HepG2 (cell line): Measurements from ENCODE around the gene XPO5. TPM values are rescaled to one million over a fixed set of nuclear protein-coding genes. Genes with fewer than 3 reads are reported as not detected.

Source experiments
- CENPT ChIP-seq: sonication (generic); formaldehyde crosslinking; IDR thresholded peaks from 2 replicates; pipeline ENCODE4 v1.8.0; 2022; ENCODE audit warnings: low read depth, mild to moderate bottlenecking, moderate library complexity, missing genetic modification reagents
- EP300 ChIP-seq, 3 experiments: sonication (generic) in 1 of 3; formaldehyde crosslinking in 1 of 3; IDR thresholded peaks; 2 replicates each; pipeline versions ENCODE4 v1.5.1 to v1.6.1; 2011 to 2020; ENCODE audit warnings: low read depth in 2 of 3, low read length in 2 of 3, borderline replicate concordance in 1 of 3, improper control_type of control experiment in 1 of 3, mild to moderate bottlenecking in 1 of 3, missing genetic modification reagents in 1 of 3, moderate library complexity in 1 of 3
- FOXK2 ChIP-seq: fragments of 450-650 bp; IDR thresholded peaks from 2 replicates; pipeline ENCODE4 v1.6.1; 2016
- HDAC1 ChIP-seq: sonication (generic); formaldehyde crosslinking; IDR thresholded peaks from 2 replicates; pipeline ENCODE4 v1.5.1; 2020; ENCODE audit warnings: mild to moderate bottlenecking, missing genetic modification reagents
- MEIS1 ChIP-seq: sonication (generic); formaldehyde crosslinking; IDR thresholded peaks from 2 replicates; pipeline ENCODE4 v1.9.0; 2021; ENCODE audit warnings: mild to moderate bottlenecking, missing genetic modification reagents, moderate library complexity, borderline replicate concordance
- NCOA1 ChIP-seq: sonication (generic); formaldehyde crosslinking; IDR thresholded peaks from 2 replicates; pipeline ENCODE4 v1.9.0; 2021; ENCODE audit warnings: missing genetic modification reagents
- NFIC ChIP-seq: IDR thresholded peaks from 2 replicates; pipeline ENCODE4 v1.6.1; 2012; ENCODE audit warnings: mild to moderate bottlenecking, low read length, inconsistent platforms
- NFYB ChIP-seq: sonication (generic); formaldehyde crosslinking; IDR thresholded peaks from 2 replicates; pipeline ENCODE4 v1.4.0; 2020; ENCODE audit warnings: missing genetic modification reagents
- NKX3-1 ChIP-seq: sonication (generic); formaldehyde crosslinking; IDR thresholded peaks from 2 replicates; pipeline ENCODE4 v1.5.0; 2020; ENCODE audit warnings: missing genetic modification reagents
- PHF20 ChIP-seq: sonication (generic); formaldehyde crosslinking; IDR thresholded peaks from 2 replicates; pipeline ENCODE4 v1.5.0; 2020; ENCODE audit warnings: mild to moderate bottlenecking, missing genetic modification reagents
- SKI ChIP-seq: fragments of 450-650 bp; IDR thresholded peaks from one replicate; pipeline ENCODE4 v1.6.1; 2018; ENCODE audit warnings: mild to moderate bottlenecking; ENCODE audit not compliant: partially characterized antibody
- ZBTB7A ChIP-seq: sonication (generic); formaldehyde crosslinking; IDR thresholded peaks from 2 replicates; pipeline ENCODE4 v1.8.0; 2022; ENCODE audit warnings: mild to moderate bottlenecking, missing genetic modification reagents
- ZBTB7B ChIP-seq: sonication (generic); formaldehyde crosslinking; IDR thresholded peaks from 2 replicates; pipeline ENCODE4 v1.4.0; 2020; ENCODE audit warnings: missing genetic modification reagents
- ZC3H4 ChIP-seq: sonication (generic); formaldehyde crosslinking; IDR thresholded peaks from 2 replicates; pipeline ENCODE4 v1.4.0; 2020; ENCODE audit warnings: missing genetic modification reagents, borderline replicate concordance
- ZMYM4 ChIP-seq: sonication (generic); formaldehyde crosslinking; IDR thresholded peaks from 2 replicates; pipeline ENCODE4 v1.8.1; 2023; ENCODE audit warnings: mild to moderate bottlenecking, missing genetic modification reagents
- ZNF143 ChIP-seq: sonication (generic); formaldehyde crosslinking; IDR thresholded peaks from 2 replicates; pipeline ENCODE4 v1.4.0; 2020; ENCODE audit warnings: missing genetic modification reagents
- ZNF224 ChIP-seq: sonication (generic); formaldehyde crosslinking; IDR thresholded peaks from 2 replicates; pipeline ENCODE4 v1.5.0; 2020; ENCODE audit warnings: mild to moderate bottlenecking, missing genetic modification reagents
- ZNF34 ChIP-seq: sonication (generic); formaldehyde crosslinking; IDR thresholded peaks from 2 replicates; pipeline ENCODE4 v1.4.0; 2020; ENCODE audit warnings: mild to moderate bottlenecking, missing genetic modification reagents, borderline replicate concordance
- ZNF839 ChIP-seq: sonication (generic); formaldehyde crosslinking; IDR thresholded peaks from 2 replicates; pipeline ENCODE4 v1.4.0; 2020; ENCODE audit warnings: missing genetic modification reagents, mild to moderate bottlenecking, borderline replicate concordance
- ZSCAN31 ChIP-seq: sonication (generic); formaldehyde crosslinking; IDR thresholded peaks from 2 replicates; pipeline ENCODE4 v1.5.0; 2020; ENCODE audit warnings: low read depth, mild to moderate bottlenecking, missing genetic modification reagents
- polyA plus RNA-seq, 8 experiments: library from polyadenylated mRNA; depleted of rRNA in 3 of 8; stranded (reverse) in 7 of 8; unstranded in 1 of 8; fragments of >200 nt; fragmentation: Illumina TruSeq in 4 of 8; extraction: Trizol in 4 of 8; gene quantifications; 2 replicates each; pipeline versions ENCODE4 v1.2.1 to v1.2.3, GENCODE V29; 2011 to 2016; ENCODE audit warnings: low read depth in 4 of 8, missing spikeins in 1 of 8, mixed read lengths in 1 of 8; ENCODE audit not compliant: insufficient read depth in 1 of 8
- total RNA-seq, 5 experiments: library from RNA; depleted of rRNA; stranded (reverse); fragments of >200 nt; fragmentation: Illumina TruSeq; extraction: Trizol; gene quantifications; 2 replicates each; pipeline ENCODE4 v1.2.3, GENCODE V29; 2016; ENCODE audit warnings: low read depth in 1 of 5
- TF ChIP-seq, protein P1 (sequence below): sonication (generic); formaldehyde crosslinking; conservative IDR thresholded peaks from 2 replicates; pipeline ENCODE4 v1.4.0; 2020; ENCODE audit warnings: missing genetic modification reagents
- TF ChIP-seq, protein P2 (sequence below): sonication (generic); formaldehyde crosslinking; IDR thresholded peaks from 2 replicates; pipeline ENCODE4 v1.4.0; 2020; ENCODE audit warnings: missing genetic modification reagents, borderline replicate concordance
- TF ChIP-seq, protein P3 (sequence below): sonication (generic); formaldehyde crosslinking; IDR thresholded peaks from 2 replicates; pipeline ENCODE4 v1.4.0; 2020; ENCODE audit warnings: mild to moderate bottlenecking, missing genetic modification reagents

The XPO5 gene
- total and polyA plus RNA-seq, 2 of the 13 experiments (the other 11 are each of a cell fraction or from before 2014, with no cell fraction given) = 52.2 to 68.0 TPM

DNA sequence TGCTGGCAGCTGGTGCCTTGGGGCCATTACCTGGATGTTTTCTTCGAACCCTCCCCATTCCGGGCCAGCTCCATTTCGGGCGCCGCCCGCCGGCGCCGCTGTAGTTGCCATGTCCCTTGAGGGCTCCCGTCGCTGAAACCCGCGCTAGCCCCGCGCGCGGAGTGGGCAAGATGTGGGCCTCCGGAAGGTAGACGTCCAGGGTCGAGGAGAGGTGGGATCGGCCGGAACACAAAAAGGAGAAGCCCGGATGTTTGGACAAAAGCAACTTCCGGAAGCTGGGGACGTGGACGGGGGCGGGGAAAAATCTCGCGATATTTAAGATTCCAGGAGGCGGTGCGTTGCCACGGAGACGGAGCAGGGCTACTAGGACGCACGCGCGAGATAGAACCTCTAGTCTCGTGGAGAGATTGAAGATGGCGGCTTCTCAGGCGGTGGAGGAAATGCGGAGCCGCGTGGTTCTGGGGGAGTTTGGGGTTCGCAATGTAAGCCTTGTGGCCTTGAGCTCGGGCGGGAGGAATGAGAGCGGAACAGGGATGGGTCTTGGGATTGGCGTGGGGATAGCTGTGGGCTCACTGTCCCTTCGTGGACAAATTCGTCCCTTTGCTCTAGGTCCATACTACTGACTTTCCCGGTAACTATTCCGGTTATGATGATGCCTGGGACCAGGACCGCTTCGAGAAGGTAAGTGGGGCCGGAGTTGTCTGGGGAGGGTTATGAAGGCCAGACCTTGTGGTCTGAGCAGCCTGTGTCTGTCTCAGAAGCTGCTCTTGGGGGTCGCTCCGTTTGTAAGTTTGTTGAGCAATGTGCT lies 58.9 kb downstream of the XPO5 start, which contains the start of the genes POLR1C and YIPF3 (continued):
- no peak for TF ChIP-seq ZC3H4 (CRISPR knock-in tag)
- TF ChIP-seq, protein P1, sequence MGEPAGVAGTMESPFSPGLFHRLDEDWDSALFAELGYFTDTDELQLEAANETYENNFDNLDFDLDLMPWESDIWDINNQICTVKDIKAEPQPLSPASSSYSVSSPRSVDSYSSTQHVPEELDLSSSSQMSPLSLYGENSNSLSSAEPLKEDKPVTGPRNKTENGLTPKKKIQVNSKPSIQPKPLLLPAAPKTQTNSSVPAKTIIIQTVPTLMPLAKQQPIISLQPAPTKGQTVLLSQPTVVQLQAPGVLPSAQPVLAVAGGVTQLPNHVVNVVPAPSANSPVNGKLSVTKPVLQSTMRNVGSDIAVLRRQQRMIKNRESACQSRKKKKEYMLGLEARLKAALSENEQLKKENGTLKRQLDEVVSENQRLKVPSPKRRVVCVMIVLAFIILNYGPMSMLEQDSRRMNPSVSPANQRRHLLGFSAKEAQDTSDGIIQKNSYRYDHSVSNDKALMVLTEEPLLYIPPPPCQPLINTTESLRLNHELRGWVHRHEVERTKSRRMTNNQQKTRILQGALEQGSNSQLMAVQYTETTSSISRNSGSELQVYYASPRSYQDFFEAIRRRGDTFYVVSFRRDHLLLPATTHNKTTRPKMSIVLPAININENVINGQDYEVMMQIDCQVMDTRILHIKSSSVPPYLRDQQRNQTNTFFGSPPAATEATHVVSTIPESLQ (CRISPR knock-in tag) = no peak; the same call in 1 of the 2 replicates
- no peak for TF ChIP-seq ZBTB7A (CRISPR knock-in tag)
- peak; percentile 56; the same call in 1 of the 2 replicates for TF ChIP-seq ZNF143 (CRISPR knock-in tag)
- peak; percentile 94 for TF ChIP-seq PHF20 (CRISPR knock-in tag)
- TF ChIP-seq, protein P2, sequence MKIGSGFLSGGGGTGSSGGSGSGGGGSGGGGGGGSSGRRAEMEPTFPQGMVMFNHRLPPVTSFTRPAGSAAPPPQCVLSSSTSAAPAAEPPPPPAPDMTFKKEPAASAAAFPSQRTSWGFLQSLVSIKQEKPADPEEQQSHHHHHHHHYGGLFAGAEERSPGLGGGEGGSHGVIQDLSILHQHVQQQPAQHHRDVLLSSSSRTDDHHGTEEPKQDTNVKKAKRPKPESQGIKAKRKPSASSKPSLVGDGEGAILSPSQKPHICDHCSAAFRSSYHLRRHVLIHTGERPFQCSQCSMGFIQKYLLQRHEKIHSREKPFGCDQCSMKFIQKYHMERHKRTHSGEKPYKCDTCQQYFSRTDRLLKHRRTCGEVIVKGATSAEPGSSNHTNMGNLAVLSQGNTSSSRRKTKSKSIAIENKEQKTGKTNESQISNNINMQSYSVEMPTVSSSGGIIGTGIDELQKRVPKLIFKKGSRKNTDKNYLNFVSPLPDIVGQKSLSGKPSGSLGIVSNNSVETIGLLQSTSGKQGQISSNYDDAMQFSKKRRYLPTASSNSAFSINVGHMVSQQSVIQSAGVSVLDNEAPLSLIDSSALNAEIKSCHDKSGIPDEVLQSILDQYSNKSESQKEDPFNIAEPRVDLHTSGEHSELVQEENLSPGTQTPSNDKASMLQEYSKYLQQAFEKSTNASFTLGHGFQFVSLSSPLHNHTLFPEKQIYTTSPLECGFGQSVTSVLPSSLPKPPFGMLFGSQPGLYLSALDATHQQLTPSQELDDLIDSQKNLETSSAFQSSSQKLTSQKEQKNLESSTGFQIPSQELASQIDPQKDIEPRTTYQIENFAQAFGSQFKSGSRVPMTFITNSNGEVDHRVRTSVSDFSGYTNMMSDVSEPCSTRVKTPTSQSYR (CRISPR knock-in tag) = no peak; the same call in 1 of the 2 replicates
- TF ChIP-seq CENPT = 0 out of 2 replicates have a peak, but pooled peaks have one; percentile 49
- TF ChIP-seq HDAC1 (CRISPR knock-in tag) = peak; percentile 94
- peak; percentile 73; the same call in 1 of the 2 replicates for TF ChIP-seq MEIS1 (CRISPR knock-in tag)
- peak in 1 of 2 experiments; percentile 9; a peak in 1 of 4 replicates for TF ChIP-seq EP300 (IDR thresholded peaks at IDR 0.05; ENCODE audit: low read depth in 2 of 2, low read length in 2 of 2)
- no peak; the same call in 1 of the 2 replicates for TF ChIP-seq EP300 (CRISPR knock-in tag; IDR thresholded peaks at IDR 0.05; ENCODE audit: borderline replicate concordance)
- TF ChIP-seq FOXK2 = peak; percentile 56
- TF ChIP-seq ZNF34 (CRISPR knock-in tag) = no peak
- TF ChIP-seq SKI = no peak
- TF ChIP-seq ZSCAN31 (CRISPR knock-in tag) = peak; percentile 31; the same call in 1 of the 2 replicates
- peak; percentile 81 for TF ChIP-seq ZMYM4 (CRISPR knock-in tag)
- peak; percentile 57; the same call in 1 of the 2 replicates for TF ChIP-seq NKX3-1
- TF ChIP-seq, protein P3, sequence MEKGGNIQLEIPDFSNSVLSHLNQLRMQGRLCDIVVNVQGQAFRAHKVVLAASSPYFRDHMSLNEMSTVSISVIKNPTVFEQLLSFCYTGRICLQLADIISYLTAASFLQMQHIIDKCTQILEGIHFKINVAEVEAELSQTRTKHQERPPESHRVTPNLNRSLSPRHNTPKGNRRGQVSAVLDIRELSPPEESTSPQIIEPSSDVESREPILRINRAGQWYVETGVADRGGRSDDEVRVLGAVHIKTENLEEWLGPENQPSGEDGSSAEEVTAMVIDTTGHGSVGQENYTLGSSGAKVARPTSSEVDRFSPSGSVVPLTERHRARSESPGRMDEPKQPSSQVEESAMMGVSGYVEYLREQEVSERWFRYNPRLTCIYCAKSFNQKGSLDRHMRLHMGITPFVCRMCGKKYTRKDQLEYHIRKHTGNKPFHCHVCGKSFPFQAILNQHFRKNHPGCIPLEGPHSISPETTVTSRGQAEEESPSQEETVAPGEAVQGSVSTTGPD = 0 out of 2 replicates have a peak, but pooled peaks have one; percentile 19
- peak; percentile 80 for TF ChIP-seq ZBTB7B (CRISPR knock-in tag)
- TF ChIP-seq NFYB = no peak; the same call in 1 of the 2 replicates
- TF ChIP-seq ZNF839 = peak; percentile 16; the same call in 1 of the 2 replicates
- no peak; the same call in 1 of the 2 replicates for TF ChIP-seq NFIC
- no peak for TF ChIP-seq NCOA1 (CRISPR knock-in tag)
- TF ChIP-seq ZNF224 (CRISPR knock-in tag) = peak; percentile 86; the same call in 1 of the 2 replicates
